ENCODE data around the gene SUN3. TPM values are rescaled to one million over a fixed set of nuclear protein-coding genes. Genes with fewer than 3 reads are reported as not detected.
A peak's percentile ranks its signal among the peaks of the same experiment; 100 is the strongest.

The SUN3 gene
- total and polyA plus RNA-seq, 9 of the 15 experiments (the other 6 are each of a cell fraction or from before 2014, with no cell fraction given) = 0.04 to 0.06 TPM; not detected in 7

GRCh38 chr7:47979145-47979831, 49.6 kb downstream of the SUN3 start, which contains the start of gene HUS1 (continued):
- TF ChIP-seq, protein P1, sequence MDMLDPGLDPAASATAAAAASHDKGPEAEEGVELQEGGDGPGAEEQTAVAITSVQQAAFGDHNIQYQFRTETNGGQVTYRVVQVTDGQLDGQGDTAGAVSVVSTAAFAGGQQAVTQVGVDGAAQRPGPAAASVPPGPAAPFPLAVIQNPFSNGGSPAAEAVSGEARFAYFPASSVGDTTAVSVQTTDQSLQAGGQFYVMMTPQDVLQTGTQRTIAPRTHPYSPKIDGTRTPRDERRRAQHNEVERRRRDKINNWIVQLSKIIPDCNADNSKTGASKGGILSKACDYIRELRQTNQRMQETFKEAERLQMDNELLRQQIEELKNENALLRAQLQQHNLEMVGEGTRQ (CRISPR knock-in tag; IDR thresholded peaks at IDR 0.05) = peak; percentile 57
- TF ChIP-seq MTA1 (IDR thresholded peaks at IDR 0.05; ENCODE audit: borderline replicate concordance) (no peak; the same call in 1 of the 2 replicates), OTX1 (CRISPR knock-in tag; IDR thresholded peaks at IDR 0.05) (no peak), MYC (IDR thresholded peaks at IDR 0.05; ENCODE audit: low read depth, low read length) (peak; percentile 89), MYC (CRISPR knock-in tag; IDR thresholded peaks at IDR 0.05; ENCODE audit: borderline replicate concordance, low read depth) (peak; percentile 64; the same call in 1 of the 2 replicates), NFYB (IDR thresholded peaks at IDR 0.05; ENCODE audit: extremely low read depth, insufficient read length) (no peak), HLTF (IDR thresholded peaks at IDR 0.05) (peak; percentile 83), ZNF197 (CRISPR knock-in tag; IDR thresholded peaks at IDR 0.05; ENCODE audit: low read depth) (no peak), JUN (IDR thresholded peaks at IDR 0.05; ENCODE audit: borderline replicate concordance, low read depth, low read length) (0 out of 2 replicates have a peak, but pooled peaks have one; percentile 38), JUN (CRISPR knock-in tag; IDR thresholded peaks at IDR 0.05; ENCODE audit: borderline replicate concordance) (no peak), POLR2G (IDR thresholded peaks at IDR 0.05; ENCODE audit: low read depth, low read length) (peak; percentile 99), CBFB (CRISPR knock-in tag; IDR thresholded peaks at IDR 0.05) (0 out of 2 replicates have a peak, but pooled peaks have one; percentile 53), HDAC2 (IDR thresholded peaks at IDR 0.05) (peak; percentile 68; the same call in 1 of the 2 replicates), ATF7 (IDR thresholded peaks at IDR 0.05) (peak; percentile 83), ID3 (CRISPR knock-in tag; IDR thresholded peaks at IDR 0.05) (no peak), ID3 (tag; IDR thresholded peaks at IDR 0.05) (peak; percentile 53; the same call in 1 of the 2 replicates), NR2C1 (IDR thresholded peaks at IDR 0.05) (peak; percentile 99), NR2C1 (tag; IDR thresholded peaks at IDR 0.05) (peak; percentile 99), NEUROD1 (IDR thresholded peaks at IDR 0.05; ENCODE audit: borderline replicate concordance, low read depth, low read length, partially characterized antibody) (peak; percentile 85)
- TF ChIP-seq, protein P2, sequence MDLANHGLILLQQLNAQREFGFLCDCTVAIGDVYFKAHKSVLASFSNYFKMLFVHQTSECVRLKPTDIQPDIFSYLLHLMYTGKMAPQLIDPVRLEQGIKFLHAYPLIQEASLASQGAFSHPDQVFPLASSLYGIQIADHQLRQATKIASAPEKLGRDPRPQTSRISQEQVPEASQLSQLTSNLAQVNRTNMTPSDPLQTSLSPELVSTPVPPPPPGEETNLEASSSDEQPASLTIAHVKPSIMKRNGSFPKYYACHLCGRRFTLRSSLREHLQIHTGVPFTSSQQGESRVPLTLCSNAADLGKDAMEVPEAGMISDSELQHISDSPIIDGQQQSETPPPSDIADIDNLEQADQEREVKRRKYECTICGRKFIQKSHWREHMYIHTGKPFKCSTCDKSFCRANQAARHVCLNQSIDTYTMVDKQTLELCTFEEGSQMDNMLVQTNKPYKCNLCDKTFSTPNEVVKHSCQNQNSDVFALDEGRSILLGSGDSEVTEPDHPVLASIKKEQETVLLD (IDR thresholded peaks at IDR 0.05) = peak; percentile 45; the same call in 1 of the 2 replicates
- TF ChIP-seq, protein P3, sequence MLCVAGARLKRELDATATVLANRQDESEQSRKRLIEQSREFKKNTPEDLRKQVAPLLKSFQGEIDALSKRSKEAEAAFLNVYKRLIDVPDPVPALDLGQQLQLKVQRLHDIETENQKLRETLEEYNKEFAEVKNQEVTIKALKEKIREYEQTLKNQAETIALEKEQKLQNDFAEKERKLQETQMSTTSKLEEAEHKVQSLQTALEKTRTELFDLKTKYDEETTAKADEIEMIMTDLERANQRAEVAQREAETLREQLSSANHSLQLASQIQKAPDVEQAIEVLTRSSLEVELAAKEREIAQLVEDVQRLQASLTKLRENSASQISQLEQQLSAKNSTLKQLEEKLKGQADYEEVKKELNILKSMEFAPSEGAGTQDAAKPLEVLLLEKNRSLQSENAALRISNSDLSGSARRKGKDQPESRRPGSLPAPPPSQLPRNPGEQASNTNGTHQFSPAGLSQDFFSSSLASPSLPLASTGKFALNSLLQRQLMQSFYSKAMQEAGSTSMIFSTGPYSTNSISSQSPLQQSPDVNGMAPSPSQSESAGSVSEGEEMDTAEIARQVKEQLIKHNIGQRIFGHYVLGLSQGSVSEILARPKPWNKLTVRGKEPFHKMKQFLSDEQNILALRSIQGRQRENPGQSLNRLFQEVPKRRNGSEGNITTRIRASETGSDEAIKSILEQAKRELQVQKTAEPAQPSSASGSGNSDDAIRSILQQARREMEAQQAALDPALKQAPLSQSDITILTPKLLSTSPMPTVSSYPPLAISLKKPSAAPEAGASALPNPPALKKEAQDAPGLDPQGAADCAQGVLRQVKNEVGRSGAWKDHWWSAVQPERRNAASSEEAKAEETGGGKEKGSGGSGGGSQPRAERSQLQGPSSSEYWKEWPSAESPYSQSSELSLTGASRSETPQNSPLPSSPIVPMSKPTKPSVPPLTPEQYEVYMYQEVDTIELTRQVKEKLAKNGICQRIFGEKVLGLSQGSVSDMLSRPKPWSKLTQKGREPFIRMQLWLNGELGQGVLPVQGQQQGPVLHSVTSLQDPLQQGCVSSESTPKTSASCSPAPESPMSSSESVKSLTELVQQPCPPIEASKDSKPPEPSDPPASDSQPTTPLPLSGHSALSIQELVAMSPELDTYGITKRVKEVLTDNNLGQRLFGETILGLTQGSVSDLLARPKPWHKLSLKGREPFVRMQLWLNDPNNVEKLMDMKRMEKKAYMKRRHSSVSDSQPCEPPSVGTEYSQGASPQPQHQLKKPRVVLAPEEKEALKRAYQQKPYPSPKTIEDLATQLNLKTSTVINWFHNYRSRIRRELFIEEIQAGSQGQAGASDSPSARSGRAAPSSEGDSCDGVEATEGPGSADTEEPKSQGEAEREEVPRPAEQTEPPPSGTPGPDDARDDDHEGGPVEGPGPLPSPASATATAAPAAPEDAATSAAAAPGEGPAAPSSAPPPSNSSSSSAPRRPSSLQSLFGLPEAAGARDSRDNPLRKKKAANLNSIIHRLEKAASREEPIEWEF (CRISPR knock-in tag; IDR thresholded peaks at IDR 0.05) = no peak
